ENCODE measurements around the gene MDN1. TPM values are rescaled to one million over a fixed set of nuclear protein-coding genes. Genes with fewer than 3 reads are reported as not detected.

Gene MDN1
- total and polyA plus RNA-seq, 2 of the 8 experiments (the other 6 are each of a cell fraction or from before 2014, with no cell fraction given) = 53.5 to 179 TPM

- TF ChIP-seq SIN3A (conservative IDR thresholded peaks at IDR 0.05 in 1 of 2, IDR thresholded peaks at IDR 0.05 in 1 of 2; ENCODE audit: low read depth in 1 of 2, low read length in 2 of 2) (no peak), HDAC6 (IDR thresholded peaks at IDR 0.05; ENCODE audit: low read depth, low read length) (no peak), CBX5 (IDR thresholded peaks at IDR 0.05; ENCODE audit: low read depth, low read length) (no peak), ASH2L (IDR thresholded peaks at IDR 0.05; ENCODE audit: low read length) (no peak), CTBP2 (IDR thresholded peaks at IDR 0.05; ENCODE audit: borderline replicate concordance, insufficient read depth, insufficient read length, low read length) (no peak), POLR2A (IDR thresholded peaks at IDR 0.05; ENCODE audit: control extremely low read depth in 1 of 2, low read depth in 2 of 2, low read length in 2 of 2) (no peak), SP4 (IDR thresholded peaks at IDR 0.05; ENCODE audit: low read length) (no peak), JUN (IDR thresholded peaks at IDR 0.05; ENCODE audit: low read depth, low read length) (no peak)
These were observed 43.1 kb upstream of the MDN1 start (continued) for GRCh38 chr6:89862698-89863097.
